ENCODE data around the gene PTH1R.

The PTH1R gene

GRCh38 chr3:46849045-46849631 is 28.4 kb upstream of the PTH1R start:
- FAIRE-seq (no peak), DNase-seq (ENCODE audit: extremely low spot score, insufficient read length, low read depth) (no peak)

GRCh38 chr3:46849686-46850467 is 27.6 kb upstream of the PTH1R start:
- DNase-seq (ENCODE audit: extremely low spot score, insufficient read length, low read depth) (no peak), FAIRE-seq (no peak)

- FAIRE-seq, result no peak
- no peak for DNase-seq (ENCODE audit: extremely low spot score, insufficient read length, low read depth)
These were observed 27.1 kb upstream of the PTH1R start for GRCh38 chr3:46850468-46850779.

- DNase-seq (ENCODE audit: extremely low spot score, insufficient read length, low read depth), result no peak
- no peak for FAIRE-seq
These were observed 25.9 kb upstream of the PTH1R start for GRCh38 chr3:46851364-46852333.

- DNase-seq (ENCODE audit: extremely low spot score, insufficient read length, low read depth) (no peak), FAIRE-seq (no peak)
These were observed 25.2 kb upstream of the PTH1R start for GRCh38 chr3:46852334-46852720.

- FAIRE-seq (no peak), DNase-seq (ENCODE audit: extremely low spot score, insufficient read length, low read depth) (no peak)
These were observed 24.6 kb upstream of the PTH1R start for GRCh38 chr3:46852839-46853355.

GRCh38 chr3:46853441-46854415 is 23.8 kb upstream of the PTH1R start:
- DNase-seq (ENCODE audit: extremely low spot score, insufficient read length, low read depth), result no peak
- no peak for FAIRE-seq

GRCh38 chr3:46854555-46854991 is 22.9 kb upstream of the PTH1R start:
- FAIRE-seq (no peak), DNase-seq (ENCODE audit: extremely low spot score, insufficient read length, low read depth) (no peak)

- FAIRE-seq (no peak), DNase-seq (ENCODE audit: extremely low spot score, insufficient read length, low read depth) (no peak)
These were observed 20.7 kb upstream of the PTH1R start for GRCh38 chr3:46856576-46857471.

GRCh38 chr3:46857485-46858341 is 19.8 kb upstream of the PTH1R start:
- no peak for FAIRE-seq
- no peak for DNase-seq (ENCODE audit: extremely low spot score, insufficient read length, low read depth)

- no peak for FAIRE-seq
- DNase-seq (ENCODE audit: extremely low spot score, insufficient read length, low read depth), result no peak
These were observed 19.1 kb upstream of the PTH1R start for GRCh38 chr3:46858456-46858855.

- no peak for FAIRE-seq
- no peak for DNase-seq (ENCODE audit: extremely low spot score, insufficient read length, low read depth)
These were observed 18.4 kb upstream of the PTH1R start for GRCh38 chr3:46859001-46859710.

GRCh38 chr3:46860017-46860809 is 17.3 kb upstream of the PTH1R start:
- FAIRE-seq (no peak), DNase-seq (ENCODE audit: extremely low spot score, insufficient read length, low read depth) (no peak)

GRCh38 chr3:46860810-46861604 is 16.5 kb upstream of the PTH1R start:
- DNase-seq (ENCODE audit: extremely low spot score, insufficient read length, low read depth) (no peak), FAIRE-seq (no peak)

- no peak for FAIRE-seq
- no peak for DNase-seq (ENCODE audit: extremely low spot score, insufficient read length, low read depth)
These were observed 15.7 kb upstream of the PTH1R start for GRCh38 chr3:46861605-46862368.

Data from GM18507 (cell line).